HTR-8/SVneo (cell line): ENCODE data around the gene CSF2RB.

Source experiments
- DNase-seq: peaks from one replicate; pipeline ENCODE4 v3.0.0; 2011; ENCODE audit warnings: low spot score, mixed read lengths; ENCODE audit not compliant: insufficient read length
- FAIRE-seq: peaks from 2 replicates; lab custom pipeline; 2011; peaks lifted over from hg19 to GRCh38; lab: Jason Lieb, UNC

The CSF2RB gene

DNA sequence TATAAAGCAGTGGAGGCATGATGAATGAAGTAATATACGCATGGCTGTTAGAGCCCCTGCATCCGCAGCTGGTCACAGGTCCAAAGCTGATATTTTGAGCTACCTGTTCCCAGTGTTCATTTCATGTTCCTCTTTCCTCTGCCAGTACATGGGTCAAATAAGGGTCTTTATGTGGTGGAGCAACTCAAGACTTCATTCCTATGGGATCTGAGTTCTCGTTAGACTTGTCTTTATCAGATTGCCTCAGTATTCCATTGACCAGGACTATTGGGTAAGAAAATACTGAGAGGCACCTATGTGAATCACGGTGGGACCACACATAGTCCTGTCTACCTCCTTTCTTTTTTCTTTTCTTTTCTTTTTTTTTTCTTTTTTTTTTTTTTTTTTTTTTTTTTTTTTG, 27.4 kb upstream of the CSF2RB start:
- no peak for FAIRE-seq

DNA sequence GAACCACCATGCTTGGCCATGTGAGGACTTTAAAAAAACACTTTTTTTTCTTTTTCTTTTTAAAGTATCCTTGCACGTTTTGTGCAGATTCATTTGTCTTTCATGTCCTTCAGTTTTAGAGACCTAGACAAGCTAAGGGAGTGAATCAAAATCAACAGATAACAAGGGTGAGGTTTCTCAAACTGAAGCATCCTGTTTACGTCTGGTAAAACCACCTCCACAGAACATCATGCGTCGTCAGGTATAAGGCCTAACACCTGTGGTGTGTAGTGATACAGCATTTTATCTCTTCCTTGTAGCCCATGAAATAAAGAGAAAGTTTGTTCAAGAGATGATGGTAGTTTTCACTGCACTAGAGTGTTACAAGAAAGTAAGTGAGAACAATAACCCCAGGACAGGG, 26.3 kb upstream of the CSF2RB start:
- DNase-seq (no peak), FAIRE-seq (no peak)

More for the DNA sequence above, 27.4 kb upstream of the CSF2RB start:
- no peak for DNase-seq

GRCh38 chr22:36891646-36892045, 21.8 kb upstream of the CSF2RB start:
- DNase-seq (no peak), FAIRE-seq (no peak)

DNA sequence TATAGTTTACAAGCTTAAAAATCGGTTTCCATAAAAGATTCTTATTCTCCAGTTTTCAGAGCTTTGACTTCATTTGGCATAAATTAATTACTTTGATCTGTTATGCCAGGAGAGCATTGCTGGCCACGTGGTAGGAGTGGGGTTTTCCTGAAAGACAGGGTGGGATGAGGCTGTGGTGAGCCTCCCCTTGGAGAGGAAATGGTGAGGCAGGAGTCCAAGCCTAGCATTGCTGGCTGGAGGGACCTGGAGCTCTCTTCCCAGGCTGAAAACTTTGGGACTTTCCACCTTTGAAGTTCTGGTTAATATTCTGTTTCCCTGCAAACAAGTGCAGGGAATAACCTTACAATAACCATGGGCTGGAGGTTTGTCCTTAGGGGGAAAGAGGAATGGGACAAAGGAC, 21.1 kb upstream of the CSF2RB start:
- FAIRE-seq (no peak), DNase-seq (no peak)

DNA sequence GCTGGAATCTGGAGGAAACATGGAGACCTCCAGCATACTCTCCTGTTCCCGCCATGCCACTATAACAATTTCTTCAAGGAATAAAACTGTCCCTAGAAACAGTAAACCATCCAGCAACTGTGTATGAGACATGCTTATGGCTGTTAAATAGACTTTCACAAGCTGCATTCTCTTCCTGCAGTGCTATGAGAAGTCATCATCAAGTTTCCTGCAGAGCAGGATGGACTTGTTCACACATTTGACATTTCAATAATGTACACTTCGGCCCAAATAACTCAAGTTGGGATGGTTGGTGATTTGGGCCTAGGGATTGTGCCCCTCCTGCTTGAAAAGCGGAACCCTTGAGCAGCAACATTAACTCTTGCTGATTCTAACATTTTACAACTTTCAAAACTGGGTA, 20.2 kb upstream of the CSF2RB start:
- no peak for FAIRE-seq
- no peak for DNase-seq

- FAIRE-seq: no peak
Observed at GRCh38 chr22:36894266-36894665, 19.2 kb upstream of the CSF2RB start.

DNA sequence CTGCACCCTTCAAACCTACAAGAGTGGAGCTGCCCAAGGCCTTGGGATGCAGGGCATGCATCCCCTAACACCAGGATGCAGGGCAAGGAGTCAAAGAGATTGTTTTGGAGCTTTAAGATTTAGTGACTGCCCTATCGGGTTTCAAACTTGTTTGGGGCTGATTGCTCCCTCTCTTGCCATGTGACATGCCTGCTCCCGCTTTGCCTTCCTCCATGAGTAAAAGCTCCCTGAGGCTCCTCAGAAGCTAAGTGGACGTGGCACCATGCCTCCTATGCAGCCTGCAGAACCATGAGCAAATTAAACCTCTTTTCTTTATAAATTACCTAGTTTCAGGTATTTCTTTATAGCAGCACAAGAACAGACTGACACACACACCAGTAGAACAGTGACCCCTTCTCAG, 15.8 kb upstream of the CSF2RB start:
- FAIRE-seq: no peak
- no peak for DNase-seq

More at GRCh38 chr22:36894266-36894665, 19.2 kb upstream of the CSF2RB start:
- DNase-seq: no peak

DNA sequence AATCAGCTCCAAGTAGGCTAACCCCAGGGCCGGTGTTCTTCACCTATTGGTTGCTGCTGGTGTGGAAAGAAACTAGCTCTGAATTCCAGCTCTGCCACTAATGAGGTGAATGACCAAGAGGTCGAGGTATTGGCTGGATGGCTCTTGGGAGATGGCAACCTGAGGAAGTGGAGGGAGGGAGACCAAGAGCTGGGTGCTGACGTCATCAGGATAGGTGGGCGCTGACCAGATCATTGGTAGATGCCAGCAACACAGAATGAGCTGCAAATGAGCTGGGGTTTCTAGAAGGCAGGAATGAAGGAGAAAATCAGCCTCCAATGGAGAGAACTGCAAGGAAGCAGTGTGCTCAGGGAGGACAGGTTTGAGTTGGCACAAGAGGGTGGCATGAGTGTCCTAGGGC, 14.7 kb upstream of the CSF2RB start:
- no peak for FAIRE-seq
- DNase-seq: no peak

GRCh38 chr22:36899498-36899897, 13.9 kb upstream of the CSF2RB start:
- DNase-seq (no peak), FAIRE-seq (no peak)

DNA sequence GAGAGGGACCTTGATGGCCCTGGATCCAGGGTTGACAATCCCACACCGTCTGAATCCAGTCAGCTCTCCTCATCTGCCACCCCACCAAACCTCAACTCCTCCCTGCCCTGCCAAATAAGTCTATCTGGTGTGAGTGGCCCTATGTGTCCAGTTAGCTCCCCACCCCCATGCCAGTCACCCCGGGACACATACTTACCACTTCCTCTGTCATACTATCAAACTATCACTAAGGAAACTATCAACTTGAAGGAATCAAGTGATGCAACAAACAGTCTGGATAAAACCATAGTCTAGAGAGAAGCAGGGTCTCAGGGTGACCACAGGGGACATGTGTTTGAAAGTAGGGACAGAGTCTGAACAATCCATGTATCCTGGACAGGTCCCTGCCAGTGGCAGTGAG, 13.2 kb upstream of the CSF2RB start:
- no peak for DNase-seq
- FAIRE-seq: no peak

- FAIRE-seq (no peak), DNase-seq (no peak)
Observed at GRCh38 chr22:36900880-36901279, 12.5 kb upstream of the CSF2RB start.

GRCh38 chr22:36901411-36902142, 11.9 kb upstream of the CSF2RB start:
- FAIRE-seq (peak; percentile 9), DNase-seq (no peak)

DNA sequence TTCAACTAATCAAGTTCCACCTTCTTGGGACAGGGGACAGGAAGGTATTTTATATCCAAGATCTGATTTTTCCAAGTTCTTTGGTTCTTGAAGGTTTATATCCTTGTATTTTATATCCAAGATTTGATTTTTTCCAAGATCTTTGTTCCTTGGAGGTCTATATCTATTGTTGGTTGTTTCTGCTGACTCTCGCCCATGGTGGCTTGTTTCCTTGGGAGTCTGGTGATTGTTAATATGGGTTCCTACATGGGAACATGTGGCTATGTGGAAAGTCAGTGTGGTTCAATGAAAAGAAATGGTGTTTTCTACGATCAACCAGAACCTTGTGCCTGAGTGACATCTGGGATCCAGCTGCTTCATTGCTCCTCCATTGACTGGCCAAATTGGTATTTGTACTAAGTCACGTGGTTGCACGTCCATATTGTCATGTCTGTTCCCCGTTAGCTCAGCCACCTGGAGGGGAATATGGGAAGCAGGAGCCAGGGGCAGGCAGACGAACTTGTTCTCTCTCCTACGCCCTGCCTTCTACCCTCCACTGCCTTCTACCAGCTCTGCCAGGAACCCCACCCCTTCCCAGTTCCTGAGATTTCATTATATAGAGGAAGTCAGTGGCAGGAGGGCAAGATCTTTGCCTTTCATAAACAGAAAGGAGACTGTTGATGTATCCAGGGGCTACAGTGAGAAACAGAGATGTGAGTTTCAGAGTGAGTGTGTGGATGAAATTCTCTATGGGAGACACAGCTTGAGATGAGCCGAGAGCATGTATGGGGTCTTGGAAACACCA, 11.1 kb upstream of the CSF2RB start:
- no peak for FAIRE-seq
- no peak for DNase-seq

GRCh38 chr22:36904260-36904880, 9.1 kb upstream of the CSF2RB start:
- DNase-seq: no peak
- no peak for FAIRE-seq

GRCh38 chr22:36907253-36908195, 5.9 kb upstream of the CSF2RB start:
- DNase-seq: no peak
- no peak for FAIRE-seq

DNA sequence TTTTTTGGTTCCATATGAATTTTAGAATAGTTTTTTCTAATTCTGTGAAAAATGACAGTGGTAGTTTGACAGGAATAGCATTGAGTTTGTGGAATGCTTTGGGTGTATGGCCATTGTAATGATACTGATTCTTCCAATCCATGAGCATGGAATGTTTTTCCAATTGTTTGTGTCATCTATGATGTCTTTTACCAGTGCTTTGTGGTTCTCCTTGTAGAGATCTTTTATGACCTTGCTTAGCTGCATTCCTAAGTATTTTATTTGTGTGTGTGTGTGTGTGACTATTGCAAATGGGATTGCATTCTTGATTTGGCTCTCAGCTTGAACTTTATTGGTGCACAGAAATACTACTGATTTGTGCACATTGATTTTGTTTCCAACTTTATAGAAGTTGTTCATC, 3.0 kb upstream of the CSF2RB start:
- DNase-seq (no peak), FAIRE-seq (no peak)

GRCh38 chr22:36911887-36912661, 1.4 kb upstream of the CSF2RB start:
- FAIRE-seq (no peak), DNase-seq (no peak)

- FAIRE-seq: no peak
Observed at GRCh38 chr22:36912694-36913426, 568 bp upstream of the CSF2RB start.

GRCh38 chr22:36914390-36914752, 943 bp downstream of the CSF2RB start:
- no peak for DNase-seq
- FAIRE-seq: no peak

More at GRCh38 chr22:36912694-36913426, 568 bp upstream of the CSF2RB start:
- DNase-seq: no peak
